MM.1S (cell line): Measurements from ENCODE around the gene NINJ2.

Experiments used
- CTCF ChIP-seq: fragments of 300-600 bp; sonication (generic); IDR thresholded peaks from 2 replicates; pipeline ENCODE4 v1.5.1; 2016; ENCODE audit warnings: antibody characterized with exemption, low read length, mixed read lengths
- EZH2 ChIP-seq: fragments of 300-600 bp; sonication (generic); optimal IDR thresholded peaks from 2 replicates; pipeline ENCODE3; 2017; ENCODE audit warnings: low read depth, mild to moderate bottlenecking, antibody characterized with exemption, low read length, mixed read lengths
- EZH2phosphoT487 ChIP-seq: fragments of 300-600 bp; sonication (generic); IDR thresholded peaks from 2 replicates; pipeline ENCODE4 v1.6.1; 2018; ENCODE audit warnings: antibody characterized with exemption, low read length

- TF ChIP-seq CTCF (no peak), EZH2 (no peak), EZH2phosphoT487 (no peak)
Observed at GRCh38 chr12:678747-679712, 15.8 kb upstream of the NINJ2 start.
